Endothelial cell of hepatic sinusoid (primary cell): ENCODE results near the gene AHCYL2.
"Not testable (repeated sequence)": the region's sequence is repeated elsewhere in the genome, so short reads cannot be mapped to it uniquely, and the experiment has no call there.

ENCODE experiments used
- in situ Hi-C: cut with HindIII; loops from 2 replicates; pipeline ENCODE4 v1.10.0; 2017; ENCODE audit warnings: low sequenced_read_pairs

The AHCYL2 gene

GRCh38 chr7:129476398-129476797, 251.6 kb downstream of the AHCYL2 start:
- in situ Hi-C loops: not testable (repeated sequence)
